Upper lobe of left lung (tissue), 6 donors: ENCODE data around the gene ZNF618. TPM values are rescaled to one million over a fixed set of nuclear protein-coding genes. Genes with fewer than 3 reads are reported as not detected.

Source experiments
- ATAC-seq, 2 donors: fragments of 200-7000 bp; cut with Tn5 transposase; one replicate each; pipeline ENCODE4 v1.9.1; 2022; ENCODE audit warnings: mild to moderate bottlenecking in 2 of 2, moderate library complexity in 2 of 2; ENCODE audit not compliant: low FRiP score in 2 of 2
- DNase-seq, 2 donors: peaks; one replicate each; pipeline ENCODE4 v3.0.0-alpha.2; 2019 to 2020
- H3K27ac ChIP-seq, 4 donors: fragments of 200-600 bp; sonication (generic); one replicate each; pipeline ENCODE4 v1.5.1; 2016 to 2019
- H3K27me3 ChIP-seq, 4 donors: fragments of 200-600 bp; sonication (generic); one replicate each; pipeline ENCODE4 v1.5.1; 2017 to 2019
- H3K36me3 ChIP-seq, 4 donors: fragments of 200-600 bp; sonication (generic); one replicate each; pipeline ENCODE4 v1.5.1; 2016 to 2019
- H3K4me1 ChIP-seq, 4 donors: fragments of 200-600 bp; sonication (generic); one replicate each; pipeline ENCODE4 v1.5.1; 2018 to 2019
- H3K4me3 ChIP-seq, 4 donors: fragments of 200-600 bp; sonication (generic); one replicate each; pipeline ENCODE4 v1.5.1; 2017 to 2019; ENCODE audit warnings: mild to moderate bottlenecking in 2 of 4, moderate library complexity in 1 of 4
- H3K9me3 ChIP-seq, 4 donors: fragments of 200-600 bp; sonication (generic); one replicate each; pipeline ENCODE4 v1.5.1; 2018 to 2019
- CTCF ChIP-seq, 6 experiments: fragments of 450-650 bp in 4 of 6; fragments of 200-600 bp in 2 of 6; sonication (generic) in 2 of 6; IDR thresholded peaks; one replicate each; pipeline ENCODE4 v1.5.1; 2016 to 2019; ENCODE audit warnings: antibody characterized with exemption in 6 of 6
- EP300 ChIP-seq, 4 donors: sonication (generic); formaldehyde crosslinking; IDR thresholded peaks; one replicate each; pipeline ENCODE4 v1.5.1; 2017; ENCODE audit warnings: antibody characterized with exemption in 4 of 4, control low read depth in 2 of 4
- POLR2A ChIP-seq, 4 donors: fragments of 450-650 bp; IDR thresholded peaks; one replicate each; pipeline ENCODE4 v1.5.1; 2016 to 2017; ENCODE audit warnings: antibody characterized with exemption in 4 of 4, mild to moderate bottlenecking in 2 of 4
- POLR2AphosphoS5 ChIP-seq, 2 donors: sonication (generic); formaldehyde crosslinking; IDR thresholded peaks; one replicate each; pipeline ENCODE4 v1.5.1; 2017; ENCODE audit warnings: antibody characterized with exemption in 2 of 2
- WGBS, 2 donors: methylation state at CpG; one replicate each; pipeline ENCODE4 v1.1.5; 2017 to 2018; 5-methylcytosine and 5-hydroxymethylcytosine counted together
- total RNA-seq, 6 donors: library from RNA; depleted of rRNA in 4 of 6; stranded (reverse); fragments of >200 nt in 4 of 6; gene quantifications; one replicate each; pipeline versions ENCODE4 v1.1.0 to v1.2.1, GENCODE V29; 2016 to 2021
- donor health status: DM: no; HTN: no; CAD: no; lungs with moderate emphysema.
- donor health status: DM: no; HTN: yes; CAD: no; lungs with severe emphysema.

ZNF618 gene
- total RNA-seq, 6 donors from 2014 or later = 3.2 to 11.6 (median 9.1) TPM

GRCh38 chr9:113957821-113958341 is 81.8 kb downstream of the ZNF618 start:
- H3K9me3 ChIP-seq = no peaks in the 10 kb centered on the region
- no peak overlapping the region for H3K4me3 ChIP-seq
- H3K36me3 ChIP-seq = no peaks in the 10 kb centered on the region
- DNase-seq (no peak), ATAC-seq (peak in 1 of 2 donors; percentile 42)
- no peak for TF ChIP-seq POLR2AphosphoS5 (IDR thresholded peaks at IDR 0.05)
- no peak for TF ChIP-seq EP300 (IDR thresholded peaks at IDR 0.05)
- TF ChIP-seq POLR2A (IDR thresholded peaks at IDR 0.05) = no peak
- TF ChIP-seq CTCF (IDR thresholded peaks at IDR 0.05) = no peak
- H3K27me3 ChIP-seq = no peaks in the 10 kb centered on the region
- 71 to 79% methylated on average over 4 of the region's 4 CpGs for WGBS, 2 donors
- no peak overlapping the region for H3K27ac ChIP-seq
- H3K4me1 ChIP-seq = peaks cover 7 to 25% (median 9%) of the 10 kb centered on the region in 4 donors

- Histone ChIP-seq H3K4me1 (peaks cover 7 to 25% (median 9%) of the 10 kb centered on the region in 4 donors), H3K36me3 (no peaks in the 10 kb centered on the region), H3K9me3 (no peaks in the 10 kb centered on the region), H3K4me3 (no peak overlapping the region), H3K27me3 (no peaks in the 10 kb centered on the region), H3K27ac (no peak overlapping the region)
- ATAC-seq (no peak), DNase-seq (no peak)
- 88 to 94% methylated on average over 6 of the region's 6 CpGs for WGBS, 2 donors
- no peak for TF ChIP-seq POLR2AphosphoS5 (IDR thresholded peaks at IDR 0.05)
- TF ChIP-seq POLR2A (IDR thresholded peaks at IDR 0.05) = no peak
- TF ChIP-seq EP300 (IDR thresholded peaks at IDR 0.05) = no peak
- TF ChIP-seq CTCF (IDR thresholded peaks at IDR 0.05) = no peak
These were observed 82.4 kb downstream of the ZNF618 start for GRCh38 chr9:113958556-113958955.

GRCh38 chr9:113960768-113961167 is 84.7 kb downstream of the ZNF618 start:
- Histone ChIP-seq H3K9me3 (no peaks in the 10 kb centered on the region), H3K4me1 (peaks cover 0 to 17% (median under 1%) of the 10 kb centered on the region in 4 donors), H3K27ac (no peak overlapping the region), H3K36me3 (no peaks in the 10 kb centered on the region), H3K4me3 (no peak overlapping the region), H3K27me3 (no peaks in the 10 kb centered on the region)
- no peak for DNase-seq
- TF ChIP-seq EP300 (IDR thresholded peaks at IDR 0.05) (no peak), POLR2A (IDR thresholded peaks at IDR 0.05) (no peak), POLR2AphosphoS5 (IDR thresholded peaks at IDR 0.05) (no peak), CTCF (IDR thresholded peaks at IDR 0.05) (no peak)
- WGBS, 2 donors = 89 to 93% methylated on average over 5 to 6 of the region's 6 CpGs
- no peak for ATAC-seq

- DNase-seq (no peak), ATAC-seq (no peak)
- TF ChIP-seq POLR2A (IDR thresholded peaks at IDR 0.05) (no peak), EP300 (IDR thresholded peaks at IDR 0.05) (no peak), CTCF (IDR thresholded peaks at IDR 0.05) (no peak), POLR2AphosphoS5 (IDR thresholded peaks at IDR 0.05) (no peak)
- Histone ChIP-seq H3K4me1 (peaks cover 0 to 8% (median 2%) of the 10 kb centered on the region in 4 donors), H3K4me3 (no peak overlapping the region), H3K36me3 (no peaks in the 10 kb centered on the region), H3K27me3 (no peaks in the 10 kb centered on the region), H3K9me3 (no peaks in the 10 kb centered on the region), H3K27ac (no peak overlapping the region)
- 80 to 100% methylated on average over 1 of the region's 1 CpG for WGBS, 2 donors
These were observed 86.3 kb downstream of the ZNF618 start for GRCh38 chr9:113962396-113962795.

GRCh38 chr9:113963017-113963620 is 87.0 kb downstream of the ZNF618 start:
- Histone ChIP-seq H3K27me3 (no peaks in the 10 kb centered on the region), H3K4me1 (peaks cover 0 to 5% (median under 1%) of the 10 kb centered on the region in 4 donors), H3K4me3 (no peak overlapping the region), H3K9me3 (no peaks in the 10 kb centered on the region), H3K27ac (no peak overlapping the region), H3K36me3 (no peaks in the 10 kb centered on the region)
- ATAC-seq = no peak
- TF ChIP-seq POLR2AphosphoS5 (IDR thresholded peaks at IDR 0.05) (no peak), CTCF (IDR thresholded peaks at IDR 0.05) (peak in 5 of 6 experiments; percentile 23 to 71 (median 49)), EP300 (IDR thresholded peaks at IDR 0.05) (no peak)
- DNase-seq = peak in 1 of 2 donors; percentile 65
- 59 to 61% methylated on average over 5 of the region's 5 CpGs for WGBS, 2 donors
